ENCODE measurements around the gene MAGI1.

DNA sequence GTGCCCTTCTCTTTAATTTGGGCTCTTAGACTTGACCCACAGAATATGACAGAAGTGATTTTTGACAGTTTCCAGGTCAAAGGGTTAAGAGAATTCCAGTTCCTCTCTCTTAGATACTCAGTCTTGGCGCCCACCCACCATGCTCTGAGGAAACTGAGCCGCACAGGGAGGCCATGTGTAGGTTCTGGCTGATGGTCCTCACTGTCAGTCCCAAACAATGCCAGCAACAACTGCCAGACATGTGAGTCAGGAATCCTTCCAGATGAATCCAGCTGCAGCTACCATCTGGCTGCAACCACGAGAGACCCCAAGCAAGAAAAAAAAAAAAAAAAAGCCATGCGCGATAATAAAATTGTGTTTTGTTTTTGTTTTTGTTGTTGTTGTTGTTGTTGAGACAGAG, 326.6 kb downstream of the MAGI1 start:
- TF ChIP-seq CTCF (IDR thresholded peaks at IDR 0.05 in 8 of 11, conservative IDR thresholded peaks at IDR 0.05 in 3 of 11) (no peak), POLR2A (IDR thresholded peaks at IDR 0.05) (no peak)
